K562 (cell line): ENCODE data around the gene CYB5D1. TPM values are rescaled to one million over a fixed set of nuclear protein-coding genes. Genes with fewer than 3 reads are reported as not detected.

Experiments
- EHMT2 ChIP-seq: fragments of 450-650 bp; IDR thresholded peaks from 2 replicates; pipeline ENCODE4 v1.6.1; 2018; ENCODE audit warnings: antibody characterized with exemption
- MAZ ChIP-seq, 2 experiments: fragments of 450-650 bp in 1 of 2; sonication (generic) in 1 of 2; formaldehyde crosslinking; IDR thresholded peaks in 1 of 2; conservative IDR thresholded peaks in 1 of 2; 2 replicates each; pipeline versions ENCODE4 v1.4.0 to v1.5.0; 2020; ENCODE audit warnings: mild to moderate bottlenecking in 1 of 2, missing genetic modification reagents in 1 of 2
- MXI1 ChIP-seq: IDR thresholded peaks from 2 replicates; pipeline ENCODE4 v1.6.1; 2011; ENCODE audit warnings: low read depth, mild to moderate bottlenecking, improper control_type of control experiment, low read length
- PRPF4 ChIP-seq: fragments of 200-400 bp; formaldehyde crosslinking; IDR thresholded peaks from one replicate; pipeline ENCODE4 v1.6.1; 2017; ENCODE audit warnings: low read length, low read depth, mild to moderate bottlenecking; ENCODE audit not compliant: insufficient read depth, poor library complexity, severe bottlenecking
- RAD21 ChIP-seq, 2 experiments: fragments of 250-450 bp in 1 of 2; fragments of 450-650 bp in 1 of 2; sonication (Bioruptor Pico) in 1 of 2; formaldehyde crosslinking in 1 of 2; IDR thresholded peaks in 1 of 2; conservative IDR thresholded peaks in 1 of 2; 2 replicates each; pipeline versions ENCODE4 v1.4.0 to v1.8.0; 2020 to 2022; ENCODE audit warnings: mild to moderate bottlenecking in 2 of 2, moderate library complexity in 1 of 2
- SP1 ChIP-seq: sonication (generic); formaldehyde crosslinking; IDR thresholded peaks from 2 replicates; pipeline ENCODE4 v1.8.1; 2022; ENCODE audit warnings: mild to moderate bottlenecking, missing genetic modification reagents
- THRAP3 ChIP-seq: fragments of 450-650 bp; IDR thresholded peaks from 2 replicates; pipeline ENCODE4 v1.6.1; 2016; ENCODE audit warnings: mild to moderate bottlenecking, inconsistent platforms, borderline replicate concordance
- WHSC1 ChIP-seq: IDR thresholded peaks from one replicate; pipeline ENCODE4 v1.6.1; 2012; ENCODE audit warnings: low read length, control low read depth, inconsistent platforms
- polyA plus RNA-seq, 8 experiments: library from polyadenylated mRNA; depleted of rRNA in 4 of 8; stranded (reverse) in 5 of 8; unstranded in 3 of 8; fragments of >200 nt; fragmentation: Nextera tagmentation in 2 of 8; fragmentation: Illumina TruSeq in 1 of 8; extraction: Ambion mirVana in 2 of 8; extraction: Trizol in 1 of 8; gene quantifications; 2 replicates each; pipeline versions ENCODE4 v1.2.1 to v1.2.3, GENCODE V29; 2011 to 2014; ENCODE audit warnings: inconsistent platforms in 1 of 8, missing spikeins in 1 of 8
- total RNA-seq, 7 experiments: library from RNA; depleted of rRNA in 6 of 7; stranded (reverse); fragments of >200 nt in 6 of 7; fragmentation: Illumina TruSeq in 2 of 7; extraction: Trizol in 2 of 7; gene quantifications; 2 replicates each; pipeline versions ENCODE4 v1.2.1 to v1.2.3, GENCODE V29; 2011 to 2021; ENCODE audit warnings: low replicate concordance in 1 of 7
- TF ChIP-seq, protein P1 (sequence below): fragments of 450-650 bp; IDR thresholded peaks from 2 replicates; pipeline ENCODE4 v1.6.1; 2017; ENCODE audit warnings: antibody characterized with exemption, mild to moderate bottlenecking
- TF ChIP-seq, protein P2 (sequence below): sonication (generic); formaldehyde crosslinking; IDR thresholded peaks from 2 replicates; pipeline ENCODE4 v1.8.1; 2022; ENCODE audit warnings: missing genetic modification reagents
- TF ChIP-seq, protein P3 (sequence below), 3 experiments: IDR thresholded peaks in 2 of 3; conservative IDR thresholded peaks in 1 of 3; 2 replicates each; pipeline ENCODE4 v1.5.1; 2011 to 2012; ENCODE audit warnings: low read length in 3 of 3, mild to moderate bottlenecking in 3 of 3, control low read depth in 2 of 3, improper control_type of control experiment in 1 of 3, inconsistent platforms in 1 of 3, low read depth in 1 of 3, mixed read lengths in 1 of 3, moderate library complexity in 1 of 3; ENCODE audit not compliant: insufficient read depth in 2 of 3
- TF ChIP-seq, protein P4 (sequence below): sonication (generic); formaldehyde crosslinking; IDR thresholded peaks from 2 replicates; pipeline ENCODE4 v1.8.0; 2023; ENCODE audit warnings: mild to moderate bottlenecking, missing genetic modification reagents
- TF ChIP-seq, protein P5 (sequence below): fragments of 250-450 bp; sonication (Bioruptor Pico); IDR thresholded peaks from 2 replicates; pipeline ENCODE4 v1.5.0; 2021
- TF ChIP-seq, protein P6 (sequence below), 2 experiments: fragments of 450-650 bp in 1 of 2; sonication (generic) in 1 of 2; formaldehyde crosslinking in 1 of 2; IDR thresholded peaks in 1 of 2; conservative IDR thresholded peaks in 1 of 2; 2 replicates each; pipeline versions ENCODE4 v1.6.1 to v1.8.1; 2016 to 2023; ENCODE audit warnings: mild to moderate bottlenecking in 2 of 2, moderate library complexity in 2 of 2, inconsistent platforms in 1 of 2, missing genetic modification reagents in 1 of 2

The CYB5D1 gene
- total and polyA plus RNA-seq, 9 of the 15 experiments (the other 6 are each of a cell fraction or from before 2014, with no cell fraction given): 2.4 to 7.9 (median 5.7) TPM

DNA sequence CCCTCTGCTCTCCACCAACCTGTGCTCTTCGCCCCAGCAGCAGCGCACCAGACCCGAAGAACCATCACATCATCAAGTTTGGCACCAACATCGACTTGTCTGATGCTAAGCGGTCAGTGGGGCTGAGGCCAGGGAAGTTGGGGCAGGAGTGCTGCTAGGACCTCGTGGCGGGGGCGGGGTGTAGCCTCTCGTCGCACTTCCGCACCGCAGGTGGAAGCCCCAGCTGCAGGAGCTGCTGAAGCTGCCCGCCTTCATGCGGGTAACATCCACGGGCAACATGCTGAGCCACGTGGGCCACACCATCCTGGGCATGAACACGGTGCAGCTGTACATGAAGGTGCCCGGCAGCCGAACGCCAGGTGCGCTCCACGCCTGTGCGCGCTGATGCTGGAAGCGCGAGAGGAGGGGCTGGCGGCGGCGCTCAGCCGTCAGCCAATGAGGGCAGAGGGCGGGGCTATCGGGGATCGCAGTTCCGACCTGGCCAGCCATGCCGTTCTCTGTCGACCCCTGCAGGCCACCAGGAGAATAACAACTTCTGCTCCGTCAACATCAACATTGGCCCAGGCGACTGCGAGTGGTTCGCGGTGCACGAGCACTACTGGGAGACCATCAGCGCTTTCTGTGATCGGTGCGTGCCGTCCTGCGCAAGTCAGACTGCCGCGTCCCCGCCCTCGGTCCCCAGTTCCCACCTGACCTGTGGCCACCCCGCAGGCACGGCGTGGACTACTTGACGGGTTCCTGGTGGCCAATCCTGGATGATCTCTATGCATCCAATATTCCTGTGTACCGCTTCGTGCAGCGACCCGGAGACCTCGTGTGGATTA lies 6.2 kb upstream of the CYB5D1 start (continued):
- TF ChIP-seq, protein P1, sequence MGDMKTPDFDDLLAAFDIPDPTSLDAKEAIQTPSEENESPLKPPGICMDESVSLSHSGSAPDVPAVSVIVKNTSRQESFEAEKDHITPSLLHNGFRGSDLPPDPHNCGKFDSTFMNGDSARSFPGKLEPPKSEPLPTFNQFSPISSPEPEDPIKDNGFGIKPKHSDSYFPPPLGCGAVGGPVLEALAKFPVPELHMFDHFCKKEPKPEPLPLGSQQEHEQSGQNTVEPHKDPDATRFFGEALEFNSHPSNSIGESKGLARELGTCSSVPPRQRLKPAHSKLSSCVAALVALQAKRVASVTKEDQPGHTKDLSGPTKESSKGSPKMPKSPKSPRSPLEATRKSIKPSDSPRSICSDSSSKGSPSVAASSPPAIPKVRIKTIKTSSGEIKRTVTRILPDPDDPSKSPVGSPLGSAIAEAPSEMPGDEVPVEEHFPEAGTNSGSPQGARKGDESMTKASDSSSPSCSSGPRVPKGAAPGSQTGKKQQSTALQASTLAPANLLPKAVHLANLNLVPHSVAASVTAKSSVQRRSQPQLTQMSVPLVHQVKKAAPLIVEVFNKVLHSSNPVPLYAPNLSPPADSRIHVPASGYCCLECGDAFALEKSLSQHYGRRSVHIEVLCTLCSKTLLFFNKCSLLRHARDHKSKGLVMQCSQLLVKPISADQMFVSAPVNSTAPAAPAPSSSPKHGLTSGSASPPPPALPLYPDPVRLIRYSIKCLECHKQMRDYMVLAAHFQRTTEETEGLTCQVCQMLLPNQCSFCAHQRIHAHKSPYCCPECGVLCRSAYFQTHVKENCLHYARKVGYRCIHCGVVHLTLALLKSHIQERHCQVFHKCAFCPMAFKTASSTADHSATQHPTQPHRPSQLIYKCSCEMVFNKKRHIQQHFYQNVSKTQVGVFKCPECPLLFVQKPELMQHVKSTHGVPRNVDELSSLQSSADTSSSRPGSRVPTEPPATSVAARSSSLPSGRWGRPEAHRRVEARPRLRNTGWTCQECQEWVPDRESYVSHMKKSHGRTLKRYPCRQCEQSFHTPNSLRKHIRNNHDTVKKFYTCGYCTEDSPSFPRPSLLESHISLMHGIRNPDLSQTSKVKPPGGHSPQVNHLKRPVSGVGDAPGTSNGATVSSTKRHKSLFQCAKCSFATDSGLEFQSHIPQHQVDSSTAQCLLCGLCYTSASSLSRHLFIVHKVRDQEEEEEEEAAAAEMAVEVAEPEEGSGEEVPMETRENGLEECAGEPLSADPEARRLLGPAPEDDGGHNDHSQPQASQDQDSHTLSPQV: no peak
- TF ChIP-seq EHMT2 (no peak), MXI1 (no peak), THRAP3 (no peak), PRPF4 (peak; percentile 66), MAZ (CRISPR knock-in tag; conservative IDR thresholded peaks at IDR 0.05 in 1 of 2, IDR thresholded peaks at IDR 0.05 in 1 of 2) (0 out of 4 replicates have a peak, but pooled peaks of 1 of the 2 experiments have one; percentile 16), WHSC1 (no peak), SP1 (CRISPR knock-in tag) (peak; percentile 69), RAD21 (CRISPR knock-in tag; conservative IDR thresholded peaks at IDR 0.05 in 1 of 2, IDR thresholded peaks at IDR 0.05 in 1 of 2) (peak; percentile 33 to 67; a peak in 3 of 4 replicates)
- TF ChIP-seq, protein P2, sequence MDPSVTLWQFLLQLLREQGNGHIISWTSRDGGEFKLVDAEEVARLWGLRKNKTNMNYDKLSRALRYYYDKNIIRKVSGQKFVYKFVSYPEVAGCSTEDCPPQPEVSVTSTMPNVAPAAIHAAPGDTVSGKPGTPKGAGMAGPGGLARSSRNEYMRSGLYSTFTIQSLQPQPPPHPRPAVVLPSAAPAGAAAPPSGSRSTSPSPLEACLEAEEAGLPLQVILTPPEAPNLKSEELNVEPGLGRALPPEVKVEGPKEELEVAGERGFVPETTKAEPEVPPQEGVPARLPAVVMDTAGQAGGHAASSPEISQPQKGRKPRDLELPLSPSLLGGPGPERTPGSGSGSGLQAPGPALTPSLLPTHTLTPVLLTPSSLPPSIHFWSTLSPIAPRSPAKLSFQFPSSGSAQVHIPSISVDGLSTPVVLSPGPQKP (CRISPR knock-in tag): no peak
- TF ChIP-seq, protein P3, sequence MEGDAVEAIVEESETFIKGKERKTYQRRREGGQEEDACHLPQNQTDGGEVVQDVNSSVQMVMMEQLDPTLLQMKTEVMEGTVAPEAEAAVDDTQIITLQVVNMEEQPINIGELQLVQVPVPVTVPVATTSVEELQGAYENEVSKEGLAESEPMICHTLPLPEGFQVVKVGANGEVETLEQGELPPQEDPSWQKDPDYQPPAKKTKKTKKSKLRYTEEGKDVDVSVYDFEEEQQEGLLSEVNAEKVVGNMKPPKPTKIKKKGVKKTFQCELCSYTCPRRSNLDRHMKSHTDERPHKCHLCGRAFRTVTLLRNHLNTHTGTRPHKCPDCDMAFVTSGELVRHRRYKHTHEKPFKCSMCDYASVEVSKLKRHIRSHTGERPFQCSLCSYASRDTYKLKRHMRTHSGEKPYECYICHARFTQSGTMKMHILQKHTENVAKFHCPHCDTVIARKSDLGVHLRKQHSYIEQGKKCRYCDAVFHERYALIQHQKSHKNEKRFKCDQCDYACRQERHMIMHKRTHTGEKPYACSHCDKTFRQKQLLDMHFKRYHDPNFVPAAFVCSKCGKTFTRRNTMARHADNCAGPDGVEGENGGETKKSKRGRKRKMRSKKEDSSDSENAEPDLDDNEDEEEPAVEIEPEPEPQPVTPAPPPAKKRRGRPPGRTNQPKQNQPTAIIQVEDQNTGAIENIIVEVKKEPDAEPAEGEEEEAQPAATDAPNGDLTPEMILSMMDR (IDR thresholded peaks at IDR 0.05 in 2 of 3, conservative IDR thresholded peaks at IDR 0.05 in 1 of 3; ENCODE audit: insufficient read depth in 2 of 3, low read depth in 1 of 3, low read length in 3 of 3): peak; percentile 67 to 69 (median 68)
- TF ChIP-seq, protein P4, sequence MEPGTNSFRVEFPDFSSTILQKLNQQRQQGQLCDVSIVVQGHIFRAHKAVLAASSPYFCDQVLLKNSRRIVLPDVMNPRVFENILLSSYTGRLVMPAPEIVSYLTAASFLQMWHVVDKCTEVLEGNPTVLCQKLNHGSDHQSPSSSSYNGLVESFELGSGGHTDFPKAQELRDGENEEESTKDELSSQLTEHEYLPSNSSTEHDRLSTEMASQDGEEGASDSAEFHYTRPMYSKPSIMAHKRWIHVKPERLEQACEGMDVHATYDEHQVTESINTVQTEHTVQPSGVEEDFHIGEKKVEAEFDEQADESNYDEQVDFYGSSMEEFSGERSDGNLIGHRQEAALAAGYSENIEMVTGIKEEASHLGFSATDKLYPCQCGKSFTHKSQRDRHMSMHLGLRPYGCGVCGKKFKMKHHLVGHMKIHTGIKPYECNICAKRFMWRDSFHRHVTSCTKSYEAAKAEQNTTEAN (CRISPR knock-in tag): no peak
- TF ChIP-seq, protein P5, sequence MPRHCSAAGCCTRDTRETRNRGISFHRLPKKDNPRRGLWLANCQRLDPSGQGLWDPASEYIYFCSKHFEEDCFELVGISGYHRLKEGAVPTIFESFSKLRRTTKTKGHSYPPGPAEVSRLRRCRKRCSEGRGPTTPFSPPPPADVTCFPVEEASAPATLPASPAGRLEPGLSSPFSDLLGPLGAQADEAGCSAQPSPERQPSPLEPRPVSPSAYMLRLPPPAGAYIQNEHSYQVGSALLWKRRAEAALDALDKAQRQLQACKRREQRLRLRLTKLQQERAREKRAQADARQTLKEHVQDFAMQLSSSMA (CRISPR knock-in tag): no peak
- TF ChIP-seq, protein P6, sequence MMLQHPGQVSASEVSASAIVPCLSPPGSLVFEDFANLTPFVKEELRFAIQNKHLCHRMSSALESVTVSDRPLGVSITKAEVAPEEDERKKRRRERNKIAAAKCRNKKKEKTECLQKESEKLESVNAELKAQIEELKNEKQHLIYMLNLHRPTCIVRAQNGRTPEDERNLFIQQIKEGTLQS (IDR thresholded peaks at IDR 0.05): peak; percentile 49; the same call in 1 of the 2 replicates
- TF ChIP-seq, protein P6 (CRISPR knock-in tag; conservative IDR thresholded peaks at IDR 0.05): no peak
